Measurements from ENCODE around the gene MAP3K3.

MAP3K3 gene

DNA sequence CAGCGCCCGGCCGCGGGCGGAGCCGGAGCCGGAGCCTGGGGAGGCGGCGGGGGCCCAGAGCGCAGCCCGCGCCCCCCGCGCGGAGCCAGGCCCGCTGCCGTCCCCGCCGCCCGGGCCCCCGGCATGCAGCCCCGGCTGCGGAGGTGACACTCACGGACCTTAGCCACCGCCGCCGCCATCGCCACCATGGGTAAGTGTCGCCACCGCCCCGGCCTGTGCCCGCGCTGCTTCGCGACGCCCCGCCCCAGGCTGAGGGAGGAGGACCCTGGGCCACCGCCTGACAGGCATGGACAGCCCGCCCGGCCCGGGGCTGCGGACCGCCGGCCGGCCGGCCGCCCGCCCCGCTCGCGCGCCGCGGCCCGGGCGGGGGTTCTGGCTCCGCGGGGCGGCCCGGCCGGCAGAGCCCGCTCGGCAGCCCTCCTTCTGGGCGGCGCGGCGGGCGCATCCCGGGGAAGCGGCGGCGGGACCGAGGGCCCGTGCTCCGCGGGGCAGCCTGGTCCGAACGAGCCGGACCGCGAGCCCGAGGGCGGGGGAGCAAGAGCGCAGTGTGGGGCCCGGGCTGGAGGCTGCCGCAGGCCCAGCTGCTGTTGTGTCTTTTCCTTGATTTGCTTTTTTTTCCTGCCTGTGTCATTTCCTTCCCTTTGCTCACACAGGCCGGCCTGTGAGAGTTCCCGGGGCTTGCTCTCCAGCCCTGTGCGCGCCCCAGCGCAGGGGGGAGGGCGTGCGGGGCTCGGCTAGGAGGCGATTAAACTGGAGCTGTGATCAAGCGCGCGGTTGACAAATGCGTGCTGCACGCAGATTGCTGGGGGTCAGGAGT lies 565 bp downstream of the MAP3K3 start:
- H3K36me3 ChIP-seq (ENCODE audit: control insufficient read depth, insufficient read depth, low read length) = no peaks in the 10 kb centered on the region
- H3K27ac ChIP-seq (ENCODE audit: low read depth, low read length) = no peak overlapping the region
- no peaks in the 10 kb centered on the region for H3K27me3 ChIP-seq (ENCODE audit: control insufficient read depth, insufficient read depth, low read length)
- H3K9me3 ChIP-seq (ENCODE audit: control insufficient read depth, insufficient read depth, low read depth, low read length) = no peaks in the 10 kb centered on the region
- H3K4me1 ChIP-seq (ENCODE audit: control insufficient read depth, insufficient read depth, low read length) = peaks cover 15% of the 10 kb centered on the region
- peak overlapping the region; percentile 79 for H3K9ac ChIP-seq (ENCODE audit: low read length)
- peak overlapping the region; percentile 94 for H3K4me3 ChIP-seq (ENCODE audit: low read depth, low read length)

DNA sequence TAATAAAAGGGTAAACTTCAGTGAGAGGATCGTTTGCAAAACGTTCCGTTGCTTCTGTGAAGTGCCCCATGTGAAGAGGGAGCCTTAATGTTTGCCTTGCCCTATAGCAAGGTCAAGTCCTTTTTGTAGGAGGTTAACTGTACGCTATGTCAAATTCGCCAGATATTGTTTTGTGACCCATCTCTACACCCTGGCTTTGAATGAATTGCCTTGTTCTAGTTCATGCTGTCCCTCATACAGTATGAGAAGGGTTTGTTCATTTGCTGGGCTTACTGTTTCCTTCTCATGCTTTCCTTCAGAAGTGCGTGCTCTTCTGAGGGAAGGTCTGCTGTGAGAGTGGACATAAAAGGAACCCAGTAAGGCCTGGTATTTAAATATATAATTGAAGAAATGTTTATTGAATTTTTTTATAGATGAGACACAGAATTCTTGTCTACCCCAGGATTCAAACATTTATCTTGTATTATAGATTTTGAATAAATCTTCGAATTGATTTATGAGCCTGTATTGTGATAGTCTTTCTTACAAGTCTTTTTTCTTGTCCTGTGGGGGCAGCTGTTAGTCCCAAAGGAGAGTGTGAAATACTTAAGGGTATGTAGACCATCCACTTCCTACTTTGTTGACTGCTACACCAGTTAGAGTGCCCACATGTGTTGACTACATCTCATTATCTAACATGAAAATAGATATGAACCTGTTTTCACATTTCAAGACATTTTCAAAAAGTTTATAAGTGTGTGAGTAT lies 1.7 kb downstream of the MAP3K3 start:
- Histone ChIP-seq H3K36me3 (ENCODE audit: control insufficient read depth, insufficient read depth, low read length) (no peaks in the 10 kb centered on the region), H3K9ac (ENCODE audit: low read length) (no peak overlapping the region), H3K27ac (ENCODE audit: low read depth, low read length) (no peak overlapping the region), H3K4me1 (ENCODE audit: control insufficient read depth, insufficient read depth, low read length) (peaks cover 15% of the 10 kb centered on the region), H3K4me3 (ENCODE audit: low read depth, low read length) (peak overlapping the region; percentile 94), H3K9me3 (ENCODE audit: control insufficient read depth, insufficient read depth, low read depth, low read length) (no peaks in the 10 kb centered on the region), H3K27me3 (ENCODE audit: control insufficient read depth, insufficient read depth, low read length) (no peaks in the 10 kb centered on the region)

DNA sequence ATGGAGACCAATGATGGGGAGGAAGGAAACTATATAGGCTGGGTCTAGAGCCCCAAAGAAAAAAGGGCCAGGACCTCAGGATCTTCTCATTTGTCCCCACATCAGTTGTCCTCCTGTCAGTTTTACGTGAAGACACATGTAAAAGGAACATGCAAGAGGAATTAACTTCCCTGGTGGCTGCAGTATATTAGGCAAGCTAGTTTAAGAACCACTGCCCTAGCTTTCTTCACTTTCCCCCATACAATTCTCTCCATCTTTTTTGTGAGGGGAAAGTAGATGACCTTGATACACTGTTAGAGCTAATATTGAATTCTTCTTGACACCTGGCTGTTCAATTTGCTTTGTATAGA lies 2.3 kb downstream of the MAP3K3 start:
- Histone ChIP-seq H3K9ac (ENCODE audit: low read length) (no peak overlapping the region), H3K4me3 (ENCODE audit: low read depth, low read length) (no peak overlapping the region), H3K4me1 (ENCODE audit: control insufficient read depth, insufficient read depth, low read length) (peaks cover 15% of the 10 kb centered on the region), H3K9me3 (ENCODE audit: control insufficient read depth, insufficient read depth, low read depth, low read length) (no peaks in the 10 kb centered on the region), H3K27me3 (ENCODE audit: control insufficient read depth, insufficient read depth, low read length) (no peaks in the 10 kb centered on the region), H3K27ac (ENCODE audit: low read depth, low read length) (no peak overlapping the region), H3K36me3 (ENCODE audit: control insufficient read depth, insufficient read depth, low read length) (no peaks in the 10 kb centered on the region)

DNA sequence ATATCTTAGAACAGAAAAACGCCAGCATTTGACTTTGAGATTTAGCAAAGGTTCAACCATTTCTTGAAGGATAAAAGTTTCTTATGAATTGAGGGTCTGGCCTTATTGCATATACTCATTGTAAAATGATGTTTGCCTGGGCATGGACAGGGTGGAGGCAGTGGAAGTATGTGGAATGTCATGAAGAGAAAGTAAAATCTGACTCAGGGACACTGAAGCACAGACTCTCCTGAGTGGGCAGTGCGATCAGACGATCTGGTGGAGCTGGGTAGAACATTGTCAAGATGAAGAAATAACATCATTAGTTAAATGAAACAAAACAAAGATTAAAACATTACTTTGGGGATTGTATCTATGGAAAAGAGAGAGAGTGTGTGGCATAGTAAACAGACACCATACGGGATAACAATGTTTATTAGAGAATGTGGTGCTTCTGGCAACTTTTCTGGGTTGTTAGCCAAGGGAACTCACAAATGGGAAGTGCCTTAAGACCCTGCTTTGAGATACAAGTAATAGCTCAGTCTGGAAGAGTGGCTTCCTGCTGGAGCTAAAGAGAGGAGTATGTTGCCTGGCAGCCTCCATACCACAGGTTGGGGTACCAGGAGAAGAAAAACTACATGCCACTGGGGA lies 4.4 kb downstream of the MAP3K3 start:
- no peak overlapping the region for H3K27ac ChIP-seq (ENCODE audit: low read depth, low read length)
- H3K9ac ChIP-seq (ENCODE audit: low read length) = no peak overlapping the region
- H3K36me3 ChIP-seq (ENCODE audit: control insufficient read depth, insufficient read depth, low read length) = no peaks in the 10 kb centered on the region
- H3K4me3 ChIP-seq (ENCODE audit: low read depth, low read length) = no peak overlapping the region
- no peaks in the 10 kb centered on the region for H3K9me3 ChIP-seq (ENCODE audit: control insufficient read depth, insufficient read depth, low read depth, low read length)
- no peaks in the 10 kb centered on the region for H3K27me3 ChIP-seq (ENCODE audit: control insufficient read depth, insufficient read depth, low read length)
- peaks cover 24% of the 10 kb centered on the region for H3K4me1 ChIP-seq (ENCODE audit: control insufficient read depth, insufficient read depth, low read length)

DNA sequence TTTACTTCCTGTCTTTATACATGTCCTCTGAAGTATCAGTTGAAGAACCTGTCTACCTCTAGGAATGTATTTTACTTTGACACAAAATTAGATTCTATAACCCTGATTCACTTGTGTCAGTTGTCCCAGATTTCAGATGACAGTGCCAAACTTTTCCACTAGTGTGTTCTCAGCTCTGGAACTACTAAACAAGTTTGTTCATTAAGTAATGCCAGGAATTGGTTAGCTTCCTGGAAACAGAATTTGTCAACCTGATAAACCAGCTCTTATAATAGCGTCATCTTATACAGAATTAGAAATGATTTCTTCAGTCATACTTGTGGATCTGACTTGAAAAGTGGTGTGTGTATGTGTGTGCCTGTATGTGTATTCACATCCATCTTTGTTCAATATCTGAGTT lies 7.4 kb downstream of the MAP3K3 start:
- no peak overlapping the region for H3K4me3 ChIP-seq (ENCODE audit: low read depth, low read length)
- H3K27ac ChIP-seq (ENCODE audit: low read depth, low read length) = no peak overlapping the region
- H3K9me3 ChIP-seq (ENCODE audit: control insufficient read depth, insufficient read depth, low read depth, low read length) = no peaks in the 10 kb centered on the region
- no peaks in the 10 kb centered on the region; the same call in 1 of the 2 replicates for H3K36me3 ChIP-seq (ENCODE audit: control insufficient read depth, insufficient read depth, low read length)
- no peaks in the 10 kb centered on the region for H3K27me3 ChIP-seq (ENCODE audit: control insufficient read depth, insufficient read depth, low read length)
- H3K9ac ChIP-seq (ENCODE audit: low read length) = no peak overlapping the region
- peaks cover 41% of the 10 kb centered on the region for H3K4me1 ChIP-seq (ENCODE audit: control insufficient read depth, insufficient read depth, low read length)

DNA sequence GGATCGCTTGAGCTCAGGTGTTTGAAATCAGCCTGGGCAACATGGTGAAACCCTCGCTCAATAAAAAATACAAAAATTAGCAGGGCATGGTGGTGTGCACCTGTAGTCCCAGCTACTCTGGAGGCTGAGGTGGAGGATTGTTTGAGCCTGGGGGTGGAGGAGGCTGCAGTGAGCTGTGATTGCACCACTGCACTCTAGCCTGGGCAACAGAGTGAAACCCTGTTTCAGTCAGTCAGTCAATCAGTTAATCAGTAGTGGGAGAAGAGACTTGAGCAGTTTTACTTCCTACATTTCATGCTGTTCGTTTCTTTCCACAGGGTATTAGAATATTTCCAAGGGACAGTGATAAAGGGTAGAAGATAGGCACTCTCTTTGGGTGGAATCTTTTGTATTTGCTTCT lies 8.8 kb downstream of the MAP3K3 start:
- peak overlapping the region; percentile 58; the same call in 1 of the 2 replicates for H3K27ac ChIP-seq (ENCODE audit: low read depth, low read length)
- H3K36me3 ChIP-seq (ENCODE audit: control insufficient read depth, insufficient read depth, low read length) = peaks cover 2% of the 10 kb centered on the region; the same call in 1 of the 2 replicates
- no peak overlapping the region for H3K4me3 ChIP-seq (ENCODE audit: low read depth, low read length)
- no peaks in the 10 kb centered on the region for H3K27me3 ChIP-seq (ENCODE audit: control insufficient read depth, insufficient read depth, low read length)
- no peak overlapping the region for H3K9ac ChIP-seq (ENCODE audit: low read length)
- no peaks in the 10 kb centered on the region for H3K9me3 ChIP-seq (ENCODE audit: control insufficient read depth, insufficient read depth, low read depth, low read length)
- peaks cover 44% of the 10 kb centered on the region for H3K4me1 ChIP-seq (ENCODE audit: control insufficient read depth, insufficient read depth, low read length)

DNA sequence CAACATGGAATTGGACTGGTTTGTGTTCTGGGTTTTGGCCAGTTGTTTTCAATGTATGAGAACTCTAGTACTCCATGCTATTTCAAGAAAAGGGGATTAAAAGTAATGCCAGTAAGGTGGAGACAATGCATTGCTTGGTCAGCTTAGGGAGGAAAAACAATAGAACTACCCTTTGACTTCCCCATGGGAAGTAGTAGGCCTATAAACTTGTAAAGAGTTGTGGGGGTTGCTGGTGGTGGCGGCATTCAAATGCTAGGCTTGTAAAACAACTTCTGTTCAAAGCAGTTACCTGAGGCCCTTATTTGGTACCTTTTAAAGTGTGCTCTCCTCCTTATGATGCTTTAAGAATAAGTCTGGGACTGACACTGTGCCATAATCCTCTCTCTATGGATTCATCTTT lies 9.4 kb downstream of the MAP3K3 start:
- Histone ChIP-seq H3K27me3 (ENCODE audit: control insufficient read depth, insufficient read depth, low read length) (no peaks in the 10 kb centered on the region), H3K4me1 (ENCODE audit: control insufficient read depth, insufficient read depth, low read length) (peaks cover 42% of the 10 kb centered on the region), H3K9ac (ENCODE audit: low read length) (no peak overlapping the region), H3K36me3 (ENCODE audit: control insufficient read depth, insufficient read depth, low read length) (peaks cover 8% of the 10 kb centered on the region; the same call in 1 of the 2 replicates), H3K4me3 (ENCODE audit: low read depth, low read length) (no peak overlapping the region; the same call in 1 of the 2 replicates), H3K27ac (ENCODE audit: low read depth, low read length) (peak overlapping the region; percentile 58; the same call in 1 of the 2 replicates), H3K9me3 (ENCODE audit: control insufficient read depth, insufficient read depth, low read depth, low read length) (no peaks in the 10 kb centered on the region)

DNA sequence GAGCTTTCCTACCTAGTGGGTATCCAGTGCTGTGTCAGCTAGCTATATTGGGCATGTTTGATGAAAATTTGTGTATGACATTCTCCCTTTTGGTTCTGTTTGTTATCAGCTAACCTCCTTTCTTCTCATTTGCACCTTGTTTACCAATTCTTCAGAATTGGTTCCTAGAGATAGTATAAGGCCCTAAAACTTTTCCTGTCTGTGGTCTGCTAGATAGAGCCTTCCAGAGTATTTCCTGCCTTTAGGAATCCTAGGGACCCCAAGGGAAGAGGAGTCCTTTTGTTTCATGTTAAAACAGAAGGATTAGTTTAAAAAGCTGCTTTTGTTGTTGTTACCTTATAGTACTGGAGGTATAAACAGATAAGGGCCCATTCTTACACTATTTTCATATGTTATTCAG lies 11.5 kb downstream of the MAP3K3 start:
- Histone ChIP-seq H3K27me3 (ENCODE audit: control insufficient read depth, insufficient read depth, low read length) (no peaks in the 10 kb centered on the region), H3K4me1 (ENCODE audit: control insufficient read depth, insufficient read depth, low read length) (peaks cover 37% of the 10 kb centered on the region), H3K9me3 (ENCODE audit: control insufficient read depth, insufficient read depth, low read depth, low read length) (no peaks in the 10 kb centered on the region), H3K27ac (ENCODE audit: low read depth, low read length) (peak overlapping the region; percentile 49; the same call in 1 of the 2 replicates), H3K9ac (ENCODE audit: low read length) (peak overlapping the region; percentile 64), H3K4me3 (ENCODE audit: low read depth, low read length) (peak overlapping the region; percentile 19; the same call in 1 of the 2 replicates), H3K36me3 (ENCODE audit: control insufficient read depth, insufficient read depth, low read length) (peaks cover 12% of the 10 kb centered on the region; the same call in 1 of the 2 replicates)

DNA sequence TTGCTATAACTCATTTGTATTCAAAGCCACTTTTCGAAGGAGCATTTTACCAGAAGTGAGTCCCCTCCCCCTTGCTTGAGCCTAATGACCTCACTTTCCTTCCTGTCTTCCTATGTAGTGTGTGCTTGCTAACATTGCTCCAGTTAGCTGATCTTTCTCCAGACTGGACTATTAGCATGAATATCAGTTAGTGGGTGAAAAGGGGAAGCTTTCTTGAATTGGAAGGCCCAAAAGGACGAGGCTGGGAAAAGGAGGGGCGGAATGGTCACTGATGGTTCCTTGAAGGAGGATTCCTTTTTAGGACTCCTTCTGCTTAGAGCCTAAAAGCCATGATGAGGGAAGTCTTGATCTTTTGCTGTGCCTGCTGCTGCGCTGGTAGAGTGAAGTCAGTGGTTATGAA lies 11.9 kb downstream of the MAP3K3 start:
- Histone ChIP-seq H3K36me3 (ENCODE audit: control insufficient read depth, insufficient read depth, low read length) (peaks cover 12% of the 10 kb centered on the region; the same call in 1 of the 2 replicates), H3K27ac (ENCODE audit: low read depth, low read length) (peak overlapping the region; percentile 49; the same call in 1 of the 2 replicates), H3K27me3 (ENCODE audit: control insufficient read depth, insufficient read depth, low read length) (no peaks in the 10 kb centered on the region), H3K9me3 (ENCODE audit: control insufficient read depth, insufficient read depth, low read depth, low read length) (no peaks in the 10 kb centered on the region), H3K4me3 (ENCODE audit: low read depth, low read length) (peak overlapping the region; percentile 19; the same call in 1 of the 2 replicates), H3K9ac (ENCODE audit: low read length) (peak overlapping the region; percentile 64), H3K4me1 (ENCODE audit: control insufficient read depth, insufficient read depth, low read length) (peaks cover 37% of the 10 kb centered on the region)

DNA sequence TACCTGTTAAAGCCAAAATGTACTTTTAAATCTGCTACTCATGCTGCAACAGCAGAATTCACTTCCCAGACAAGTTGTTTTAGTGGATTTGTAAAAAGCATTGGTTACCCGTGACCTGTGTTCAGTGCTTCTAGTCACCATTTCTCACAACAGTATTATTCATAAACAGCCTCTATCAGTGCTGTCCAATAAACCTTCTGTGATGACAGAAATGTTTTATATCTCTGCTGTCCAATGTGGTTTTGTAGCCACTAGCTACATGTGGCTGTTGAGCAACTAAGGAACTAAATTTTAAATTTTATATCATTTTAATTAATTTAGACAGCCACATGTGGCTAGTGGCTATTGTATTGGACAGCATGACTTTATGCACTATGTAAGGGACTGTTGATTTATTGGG lies 12.6 kb downstream of the MAP3K3 start:
- H3K27me3 ChIP-seq (ENCODE audit: control insufficient read depth, insufficient read depth, low read length) = no peaks in the 10 kb centered on the region
- no peak overlapping the region for H3K27ac ChIP-seq (ENCODE audit: low read depth, low read length)
- H3K9ac ChIP-seq (ENCODE audit: low read length) = no peak overlapping the region
- peaks cover 12% of the 10 kb centered on the region; the same call in 1 of the 2 replicates for H3K36me3 ChIP-seq (ENCODE audit: control insufficient read depth, insufficient read depth, low read length)
- H3K4me3 ChIP-seq (ENCODE audit: low read depth, low read length) = no peak overlapping the region
- H3K9me3 ChIP-seq (ENCODE audit: control insufficient read depth, insufficient read depth, low read depth, low read length) = no peaks in the 10 kb centered on the region
- peaks cover 37% of the 10 kb centered on the region for H3K4me1 ChIP-seq (ENCODE audit: control insufficient read depth, insufficient read depth, low read length)
